ENCODE measurements around the gene GAB2. TPM values are rescaled to one million over a fixed set of nuclear protein-coding genes. Genes with fewer than 3 reads are reported as not detected.

GAB2 gene
- total and polyA plus RNA-seq, 7 experiments from 2014 or later: 0.17 to 42.6 (median 3.5) TPM

DNA sequence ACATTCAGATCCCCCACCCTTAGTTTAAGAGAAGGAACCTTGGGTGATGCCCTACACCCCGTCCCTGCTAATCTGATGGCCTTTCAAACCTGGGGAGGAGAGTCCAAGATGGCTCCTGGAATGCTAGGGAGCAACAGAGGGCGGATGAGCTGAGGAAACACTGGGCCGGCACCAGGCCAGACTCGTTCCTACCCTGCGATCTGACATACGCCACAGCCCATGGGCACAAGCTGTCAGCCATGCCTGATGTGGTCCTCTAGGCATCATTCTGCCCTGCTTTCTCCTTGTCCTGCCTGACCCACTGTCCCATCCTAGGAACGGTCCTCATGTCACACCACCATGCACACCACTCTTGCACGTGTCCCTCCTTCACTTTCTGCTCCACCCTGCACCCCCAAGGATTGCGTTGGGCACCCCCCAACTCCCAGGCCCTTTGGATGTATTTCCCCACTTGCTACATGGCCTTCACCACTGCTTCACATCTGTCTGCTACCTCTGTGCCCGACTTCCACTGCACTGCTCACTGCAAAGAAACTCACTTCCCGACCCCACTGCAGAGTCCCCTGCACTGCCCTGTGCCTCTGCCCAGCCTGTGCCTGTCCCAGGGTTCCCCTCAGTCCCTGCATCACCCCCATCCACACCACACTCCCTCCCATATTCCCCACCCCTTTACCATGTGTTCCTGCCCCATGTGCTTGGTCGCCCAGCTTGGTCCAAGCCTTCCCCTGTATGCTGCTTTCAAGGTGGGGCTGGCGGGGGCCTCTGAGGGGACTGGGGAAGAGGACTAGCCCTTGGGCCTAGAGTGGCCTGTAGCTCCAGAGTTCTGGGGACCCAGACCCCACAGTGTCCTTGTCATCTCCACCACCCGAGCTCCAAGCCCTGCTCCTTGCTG is 199.7 kb downstream of the GAB2 start:
- Mint-ChIP-seq H3K27ac (peak overlapping the region in 4 of 9 donors; percentile 3 to 77 (median 24)), H3K4me3 (no peak overlapping the region), H3K9me3 (no peaks in the 10 kb centered on the region), H3K36me3 (peaks cover 0 to 43% (median 17%) of the 10 kb centered on the region in 5 donors), H3K27me3 (no peaks in the 10 kb centered on the region), H3K4me1 (peaks cover 0 to 24% (median 6%) of the 10 kb centered on the region in 7 donors)
- peak in 1 of 9 donors; percentile 16 for DNase-seq
- ATAC-seq: no peak
- Histone ChIP-seq H3K36me3 (ENCODE audit: control insufficient read depth in 2 of 3, insufficient read depth in 3 of 3, low read length in 3 of 3) (peaks cover 0 to 25% (median 0%) of the 10 kb centered on the region in 3 experiments), H3K4me1 (ENCODE audit: control insufficient read depth in 2 of 2, insufficient read depth in 2 of 2, low read length in 2 of 2) (no peaks in the 10 kb centered on the region), H3K9me3 (ENCODE audit: control insufficient read depth in 2 of 3, low read length in 3 of 3) (no peaks in the 10 kb centered on the region), H3K27me3 (ENCODE audit: control insufficient read depth in 2 of 2, insufficient read depth in 2 of 2, low read length in 2 of 2) (no peaks in the 10 kb centered on the region), H3K4me3 (ENCODE audit: low read length) (no peak overlapping the region), H3K27ac (ENCODE audit: low read depth, low read length) (no peak overlapping the region)
- POLR2A ChIA-PET: no interaction called here
- CTCF ChIA-PET: no interaction called here
- intact Hi-C loops (cut with micrococcal nuclease): no loop called here

DNA sequence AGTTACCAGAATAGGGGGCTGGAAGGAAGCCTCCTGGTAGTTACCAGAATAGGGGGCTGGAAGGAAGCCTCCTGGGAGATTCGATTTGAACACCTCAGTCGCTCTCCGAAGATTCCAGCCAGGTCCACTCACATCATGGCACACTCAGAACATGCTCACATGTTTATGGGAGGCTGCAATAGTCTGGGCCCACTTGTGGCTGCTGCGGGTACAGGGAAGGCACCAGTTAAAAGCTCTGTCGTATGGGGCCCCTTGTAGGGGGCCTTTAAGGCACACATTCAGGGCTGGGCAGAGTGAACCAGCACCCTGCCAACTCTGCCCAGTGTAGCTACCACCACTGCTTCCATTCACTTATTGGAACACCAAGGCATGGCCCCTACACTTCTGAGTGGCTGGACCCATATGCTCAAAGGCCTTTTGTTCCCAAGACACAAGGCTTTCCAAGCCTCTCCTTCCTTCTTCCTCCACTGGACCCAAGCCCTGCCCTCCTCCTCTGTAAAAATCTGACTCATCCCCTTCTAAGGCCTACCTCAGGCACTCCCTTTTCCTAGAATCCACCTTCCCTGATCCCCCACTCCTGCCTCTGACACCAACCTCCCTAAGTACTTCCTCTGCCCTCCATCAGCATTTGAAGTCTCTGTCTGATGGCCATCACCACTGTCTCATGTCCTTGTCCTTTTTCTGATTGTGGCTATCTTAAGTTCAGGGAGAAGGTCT is 200.9 kb downstream of the GAB2 start:
- H3K4me1 ChIP-seq (ENCODE audit: control insufficient read depth in 2 of 2, insufficient read depth in 2 of 2, low read length in 2 of 2): no peaks in the 10 kb centered on the region
- no peak overlapping the region for H3K4me3 Mint-ChIP-seq
- no peaks in the 10 kb centered on the region for H3K9me3 Mint-ChIP-seq
- peaks cover 0 to 25% (median 0%) of the 10 kb centered on the region in 3 experiments for H3K36me3 ChIP-seq (ENCODE audit: control insufficient read depth in 2 of 3, insufficient read depth in 3 of 3, low read length in 3 of 3)
- no peak overlapping the region for H3K27ac ChIP-seq (ENCODE audit: low read depth, low read length)
- ATAC-seq (no peak), DNase-seq (no peak)
- peak overlapping the region in 6 of 9 donors; percentile 23 to 95 (median 54) for H3K27ac Mint-ChIP-seq
- H3K4me3 ChIP-seq (ENCODE audit: low read length): no peak overlapping the region
- POLR2A ChIA-PET: interaction anchor here (1.1 kb wide), 1 partner anchor 16 kb away, joined by 3 read pairs; no protein-coding TSS in a partner anchor
- no peaks in the 10 kb centered on the region for H3K9me3 ChIP-seq (ENCODE audit: control insufficient read depth in 2 of 3, low read length in 3 of 3)
- intact Hi-C loops (cut with micrococcal nuclease): no loop called here
- H3K27me3 ChIP-seq (ENCODE audit: control insufficient read depth in 2 of 2, insufficient read depth in 2 of 2, low read length in 2 of 2): no peaks in the 10 kb centered on the region
- H3K36me3 Mint-ChIP-seq: peaks cover 4 to 45% (median 27%) of the 10 kb centered on the region in 5 donors
- peaks cover 8 to 29% (median 15%) of the 10 kb centered on the region in 7 donors for H3K4me1 Mint-ChIP-seq
- CTCF ChIA-PET: no interaction called here
- no peaks in the 10 kb centered on the region for H3K27me3 Mint-ChIP-seq

DNA sequence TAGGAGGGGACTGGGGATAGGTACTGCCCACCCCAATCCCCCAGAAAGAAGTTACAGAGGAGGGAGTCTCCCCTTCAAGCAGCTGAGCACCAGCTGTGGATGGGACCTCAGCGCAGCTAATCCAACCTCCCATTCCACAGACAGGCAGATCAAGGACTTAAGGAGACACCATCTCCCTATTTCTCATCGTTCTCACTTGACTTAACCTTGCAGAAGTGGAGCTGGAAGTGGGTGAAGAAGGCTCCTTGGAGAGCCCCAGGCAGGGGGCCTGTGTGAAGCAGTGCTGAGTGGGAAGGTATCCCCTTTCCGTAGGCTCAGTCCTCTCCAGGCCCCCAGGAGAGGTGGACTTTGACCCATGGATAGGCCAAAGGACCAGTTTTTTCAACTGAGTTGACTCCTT is 201.6 kb downstream of the GAB2 start:
- intact Hi-C loops (cut with micrococcal nuclease): no loop called here
- Histone ChIP-seq H3K4me3 (ENCODE audit: low read length) (no peak overlapping the region), H3K27me3 (ENCODE audit: control insufficient read depth in 2 of 2, insufficient read depth in 2 of 2, low read length in 2 of 2) (no peaks in the 10 kb centered on the region), H3K4me1 (ENCODE audit: control insufficient read depth in 2 of 2, insufficient read depth in 2 of 2, low read length in 2 of 2) (no peaks in the 10 kb centered on the region), H3K27ac (ENCODE audit: low read depth, low read length) (no peak overlapping the region), H3K9me3 (ENCODE audit: control insufficient read depth in 2 of 3, low read length in 3 of 3) (no peaks in the 10 kb centered on the region), H3K36me3 (ENCODE audit: control insufficient read depth in 2 of 3, insufficient read depth in 3 of 3, low read length in 3 of 3) (peaks cover 0 to 25% (median 0%) of the 10 kb centered on the region in 3 experiments)
- Mint-ChIP-seq H3K9me3 (no peaks in the 10 kb centered on the region), H3K27ac (no peak overlapping the region), H3K4me3 (no peak overlapping the region), H3K4me1 (peaks cover 8 to 26% (median 17%) of the 10 kb centered on the region in 7 donors), H3K27me3 (no peaks in the 10 kb centered on the region), H3K36me3 (peaks cover 9 to 45% (median 34%) of the 10 kb centered on the region in 5 donors)
- no peak for ATAC-seq
- no peak for DNase-seq
- ChIA-PET CTCF (no interaction called here), POLR2A (interaction anchor here (1.1 kb wide), 1 partner anchor 15 kb away, joined by 3 read pairs; no protein-coding TSS in a partner anchor)

DNA sequence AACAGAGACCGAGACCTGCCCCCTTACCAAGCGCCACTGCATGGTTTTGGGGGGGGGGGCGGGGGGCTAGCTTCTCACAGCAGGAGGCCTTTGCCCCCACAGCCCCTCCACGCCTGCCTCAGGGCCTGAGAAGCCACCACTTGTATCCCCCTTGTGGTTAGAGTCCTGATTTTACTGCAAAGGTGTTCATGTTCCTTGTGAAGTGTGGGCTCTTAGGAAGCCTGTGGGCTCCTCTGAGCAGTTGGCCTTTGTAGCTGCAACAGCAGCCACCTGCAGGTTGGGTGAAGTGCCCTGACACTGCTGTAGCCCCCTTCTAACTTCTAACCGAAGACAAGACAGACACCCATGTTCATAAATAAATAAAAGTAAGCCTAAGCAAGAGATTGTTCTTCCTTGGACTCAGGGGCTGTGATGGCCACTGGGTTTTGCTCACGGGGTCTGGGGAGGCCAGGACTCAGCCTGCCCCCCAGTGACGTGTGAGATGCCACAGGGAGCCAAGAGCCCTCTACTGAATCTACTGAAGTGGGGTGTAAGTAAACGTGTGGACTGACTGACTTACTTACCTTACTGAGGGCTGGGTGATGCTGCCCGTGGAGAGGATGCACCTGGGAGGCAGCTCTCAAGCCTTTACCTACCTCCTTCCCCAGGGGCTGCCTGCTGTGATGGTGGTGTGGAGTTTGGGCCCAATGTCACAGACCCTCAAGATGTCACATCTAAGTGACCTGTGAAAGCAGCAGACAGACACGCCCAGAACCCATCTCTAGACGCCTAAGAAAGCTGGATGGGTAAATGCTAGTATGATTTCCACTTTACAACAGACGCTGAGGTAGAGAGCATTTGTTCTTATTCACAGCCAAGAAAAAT is 203.1 kb downstream of the GAB2 start:
- Mint-ChIP-seq H3K4me1 (peaks cover 6 to 28% (median 16%) of the 10 kb centered on the region in 7 donors), H3K9me3 (no peaks in the 10 kb centered on the region), H3K27me3 (no peaks in the 10 kb centered on the region), H3K4me3 (no peak overlapping the region), H3K27ac (peak overlapping the region in 2 of 9 donors; percentile 17 to 55), H3K36me3 (peaks cover 14 to 52% (median 47%) of the 10 kb centered on the region in 5 donors)
- ChIA-PET CTCF (no interaction called here), POLR2A (interaction anchor here (1.3 kb wide), 1 partner anchor 12 kb away, joined by 4 read pairs; no protein-coding TSS in a partner anchor)
- Histone ChIP-seq H3K27me3 (ENCODE audit: control insufficient read depth in 2 of 2, insufficient read depth in 2 of 2, low read length in 2 of 2) (no peaks in the 10 kb centered on the region), H3K4me3 (ENCODE audit: low read length) (no peak overlapping the region), H3K36me3 (ENCODE audit: control insufficient read depth in 2 of 3, insufficient read depth in 3 of 3, low read length in 3 of 3) (peaks cover 0 to 38% (median 0%) of the 10 kb centered on the region in 3 experiments), H3K27ac (ENCODE audit: low read depth, low read length) (no peak overlapping the region), H3K4me1 (ENCODE audit: control insufficient read depth in 2 of 2, insufficient read depth in 2 of 2, low read length in 2 of 2) (no peaks in the 10 kb centered on the region), H3K9me3 (ENCODE audit: control insufficient read depth in 2 of 3, low read length in 3 of 3) (no peaks in the 10 kb centered on the region)
- ATAC-seq: no peak
- no peak for DNase-seq
- intact Hi-C loops (cut with micrococcal nuclease): no loop called here

DNA sequence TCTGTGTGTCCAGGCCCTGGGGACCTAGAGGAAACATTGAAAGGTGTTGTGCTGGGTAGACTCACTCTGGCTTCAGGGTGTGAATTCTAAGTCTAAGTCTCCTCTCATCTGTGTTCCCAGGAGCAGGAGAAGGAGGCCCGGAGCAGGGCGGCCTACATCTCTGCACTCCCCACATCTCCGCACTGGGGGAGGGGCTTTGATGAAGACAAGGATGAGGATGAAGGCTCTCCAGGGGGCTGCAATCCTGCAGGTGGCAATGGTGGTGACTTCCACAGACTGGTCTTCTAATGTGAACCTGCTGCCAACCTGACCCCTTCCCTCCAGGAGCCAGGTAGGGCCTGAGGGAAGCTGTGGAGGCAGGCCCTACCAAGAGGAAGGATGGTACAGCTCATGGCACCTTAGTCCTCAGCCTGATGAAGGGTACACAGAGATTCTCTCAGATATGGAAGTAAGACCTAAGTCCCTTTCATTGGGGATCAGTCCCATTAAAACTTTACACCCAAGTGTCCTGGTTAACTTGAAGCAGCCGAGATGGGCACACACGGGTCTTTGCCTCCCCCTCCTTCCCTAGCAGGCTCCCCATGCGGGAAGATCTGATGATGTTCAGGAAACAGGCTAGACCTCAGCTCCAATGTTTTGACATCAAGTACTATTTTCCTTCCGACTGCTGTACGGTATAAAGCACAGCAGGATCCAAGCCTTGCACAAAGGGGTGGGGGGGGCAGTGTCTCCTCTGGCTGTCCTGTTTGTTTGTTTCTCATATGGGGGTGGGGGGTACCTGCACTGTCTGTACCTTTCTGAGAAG is 203.9 kb downstream of the GAB2 start:
- intact Hi-C loops (cut with micrococcal nuclease): no loop called here
- H3K4me1 ChIP-seq (ENCODE audit: control insufficient read depth in 2 of 2, insufficient read depth in 2 of 2, low read length in 2 of 2): no peaks in the 10 kb centered on the region
- H3K27ac ChIP-seq (ENCODE audit: low read depth, low read length): no peak overlapping the region
- Mint-ChIP-seq H3K27me3 (no peaks in the 10 kb centered on the region), H3K27ac (peak overlapping the region in 1 of 9 donors; percentile 12), H3K4me3 (no peak overlapping the region), H3K9me3 (no peaks in the 10 kb centered on the region), H3K36me3 (peaks cover 21 to 60% (median 52%) of the 10 kb centered on the region in 5 donors), H3K4me1 (peaks cover 6 to 28% (median 20%) of the 10 kb centered on the region in 7 donors)
- H3K27me3 ChIP-seq (ENCODE audit: control insufficient read depth in 2 of 2, insufficient read depth in 2 of 2, low read length in 2 of 2): no peaks in the 10 kb centered on the region
- ChIA-PET POLR2A (interaction anchor here (1.3 kb wide), 1 partner anchor 11 kb away, joined by 4 read pairs; no protein-coding TSS in a partner anchor), CTCF (no interaction called here)
- no peak for ATAC-seq
- peaks cover 0 to 46% (median 0%) of the 10 kb centered on the region in 3 experiments for H3K36me3 ChIP-seq (ENCODE audit: control insufficient read depth in 2 of 3, insufficient read depth in 3 of 3, low read length in 3 of 3)
- no peak overlapping the region for H3K4me3 ChIP-seq (ENCODE audit: low read length)
- no peak for DNase-seq
- H3K9me3 ChIP-seq (ENCODE audit: control insufficient read depth in 2 of 3, low read length in 3 of 3): no peaks in the 10 kb centered on the region
